Kidney glomerular epithelial cell (primary cell): ENCODE data around the gene DIABLO.
"Not testable (repeated sequence)": the region's sequence is repeated elsewhere in the genome, so short reads cannot be mapped to it uniquely, and the experiment has no call there.

Experiments
- DNase-seq: peaks from one replicate; lab custom pipeline; 2025; lab: John Stamatoyannopoulos, UW

DIABLO gene

DNA sequence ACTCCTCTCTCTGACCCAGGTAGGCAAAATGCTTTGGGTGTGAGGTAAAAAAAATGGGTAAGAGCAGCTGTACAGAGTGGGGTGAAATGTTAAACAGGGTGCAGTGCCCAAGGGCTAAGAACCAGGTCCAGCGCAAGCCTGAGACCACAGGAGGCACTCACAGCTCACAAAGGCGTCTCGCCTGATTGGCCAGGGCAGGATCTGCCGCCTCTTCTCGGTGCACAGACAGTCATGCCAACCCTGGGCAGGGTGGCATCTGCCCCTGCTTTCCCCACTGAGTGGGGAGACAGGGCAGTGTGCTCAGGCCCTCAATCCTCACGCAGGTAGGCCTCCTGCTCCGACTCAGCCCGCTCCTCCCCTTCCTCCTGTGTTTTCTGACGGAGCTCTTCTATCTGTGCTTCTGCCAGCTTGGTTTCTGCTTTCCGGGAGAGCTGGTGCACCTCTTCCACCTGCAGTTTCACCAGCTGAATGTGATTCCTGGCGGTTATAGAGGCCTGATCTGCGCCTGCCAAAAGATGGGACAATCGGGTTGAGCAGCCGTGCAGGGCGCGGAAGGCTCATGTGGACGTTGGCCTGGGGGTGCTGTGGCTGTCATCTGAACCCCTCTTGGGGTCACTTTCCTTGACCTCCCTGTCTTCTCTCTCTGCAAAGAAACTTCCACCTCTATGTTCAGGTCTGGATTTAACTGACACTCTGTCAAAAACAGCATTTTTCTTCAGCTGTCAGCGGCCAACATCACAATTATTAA lies 17.6 kb downstream of the DIABLO start:
- no peak for DNase-seq

DNA sequence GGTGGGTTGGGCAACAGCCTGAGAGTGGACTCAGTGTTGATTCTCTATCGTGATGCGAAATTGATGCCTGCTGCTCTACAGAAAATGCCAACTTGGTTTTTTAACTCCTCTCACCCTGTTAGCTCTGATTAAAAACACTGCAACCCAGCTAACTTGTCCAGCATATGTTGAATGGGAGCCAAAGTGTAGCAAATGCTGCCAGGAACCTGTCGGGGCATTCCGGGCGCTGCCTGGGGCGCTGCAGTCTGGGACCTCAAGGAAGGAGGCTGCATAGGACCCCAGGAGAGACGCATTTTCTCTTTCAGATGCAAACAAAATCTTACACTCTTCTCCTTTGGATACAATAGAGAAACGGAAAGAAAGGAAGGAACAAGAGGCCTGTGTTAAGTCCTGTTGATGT lies 18.5 kb downstream of the DIABLO start:
- no peak for DNase-seq

DNA sequence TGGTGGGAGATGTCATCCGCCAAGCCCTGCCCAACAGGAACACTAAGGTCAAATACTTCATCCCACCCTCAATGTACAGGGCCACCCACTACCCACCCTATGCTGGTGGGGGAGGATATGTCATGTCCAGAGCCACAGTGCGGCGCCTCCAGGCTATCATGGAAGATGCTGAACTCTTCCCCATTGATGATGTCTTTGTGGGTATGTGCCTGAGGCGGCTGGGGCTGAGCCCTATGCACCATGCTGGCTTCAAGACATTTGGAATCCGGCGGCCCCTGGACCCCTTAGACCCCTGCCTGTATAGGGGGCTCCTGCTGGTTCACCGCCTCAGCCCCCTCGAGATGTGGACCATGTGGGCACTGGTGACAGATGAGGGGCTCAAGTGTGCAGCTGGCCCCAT lies 18.9 kb downstream of the DIABLO start:
- no peak for DNase-seq

DNA sequence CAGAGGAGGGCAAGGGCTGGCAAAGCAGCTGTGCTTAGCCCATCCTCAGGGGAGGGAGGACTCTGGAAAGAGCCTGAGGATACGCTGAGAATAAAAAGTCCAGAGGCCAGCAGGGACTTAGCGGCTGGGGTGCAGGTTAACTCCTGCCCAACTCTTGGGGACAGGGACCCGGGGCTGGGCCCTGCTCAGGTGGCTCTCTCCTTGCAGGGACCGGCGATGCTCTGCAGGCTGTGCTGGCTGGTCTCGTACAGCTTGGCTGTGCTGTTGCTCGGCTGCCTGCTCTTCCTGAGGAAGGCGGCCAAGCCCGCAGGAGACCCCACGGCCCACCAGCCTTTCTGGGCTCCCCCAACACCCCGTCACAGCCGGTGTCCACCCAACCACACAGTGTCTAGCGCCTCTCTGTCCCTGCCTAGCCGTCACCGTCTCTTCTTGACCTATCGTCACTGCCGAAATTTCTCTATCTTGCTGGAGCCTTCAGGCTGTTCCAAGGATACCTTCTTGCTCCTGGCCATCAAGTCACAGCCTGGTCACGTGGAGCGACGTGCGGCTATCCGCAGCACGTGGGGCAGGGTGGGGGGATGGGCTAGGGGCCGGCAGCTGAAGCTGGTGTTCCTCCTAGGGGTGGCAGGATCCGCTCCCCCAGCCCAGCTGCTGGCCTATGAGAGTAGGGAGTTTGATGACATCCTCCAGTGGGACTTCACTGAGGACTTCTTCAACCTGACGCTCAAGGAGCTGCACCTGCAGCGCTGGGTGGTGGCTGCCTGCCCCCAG lies 19.6 kb downstream of the DIABLO start:
- DNase-seq: no peak

DNA sequence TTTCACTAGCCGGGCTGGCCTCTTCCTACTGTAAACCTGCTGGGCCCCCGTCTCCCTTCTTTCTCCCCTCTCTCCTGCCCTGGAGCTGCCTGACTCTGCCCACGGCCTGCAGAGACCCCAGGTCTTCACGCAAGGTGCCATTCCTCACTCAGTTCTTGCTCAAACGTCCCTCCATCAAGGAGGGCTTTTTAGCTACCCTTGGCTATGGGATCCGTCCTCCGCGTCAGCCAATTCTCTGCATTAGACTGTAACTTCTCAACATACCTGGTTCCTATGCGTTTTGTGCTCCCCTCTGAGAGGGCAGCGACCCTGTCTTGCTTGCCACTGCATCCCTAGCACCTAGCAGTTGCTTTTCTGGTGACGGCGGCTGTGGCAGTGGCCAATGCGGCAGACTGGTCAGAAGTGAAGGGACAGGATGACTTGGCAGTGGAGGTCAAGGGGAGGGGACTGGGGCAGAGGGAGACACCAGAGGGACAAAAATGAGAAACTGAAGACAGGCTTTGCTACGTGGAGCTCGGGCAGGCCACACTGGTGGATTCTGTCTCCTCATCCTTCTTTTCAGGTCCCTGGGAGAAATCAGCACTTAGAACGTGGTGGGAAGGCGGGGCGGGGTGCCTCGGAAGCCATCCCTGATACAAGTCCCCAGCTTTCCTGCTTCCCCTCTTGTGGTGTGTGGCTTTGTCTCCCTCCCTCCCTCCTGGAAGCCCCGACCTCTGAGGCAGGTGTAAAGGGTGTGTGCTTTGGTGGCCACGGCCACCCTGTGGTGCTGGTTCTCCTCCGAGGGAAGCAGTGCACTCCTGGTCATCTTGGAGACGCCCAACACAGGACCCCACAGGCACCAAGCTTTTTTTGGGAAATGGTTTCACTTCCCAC lies 20.6 kb downstream of the DIABLO start:
- no peak for DNase-seq

DNA sequence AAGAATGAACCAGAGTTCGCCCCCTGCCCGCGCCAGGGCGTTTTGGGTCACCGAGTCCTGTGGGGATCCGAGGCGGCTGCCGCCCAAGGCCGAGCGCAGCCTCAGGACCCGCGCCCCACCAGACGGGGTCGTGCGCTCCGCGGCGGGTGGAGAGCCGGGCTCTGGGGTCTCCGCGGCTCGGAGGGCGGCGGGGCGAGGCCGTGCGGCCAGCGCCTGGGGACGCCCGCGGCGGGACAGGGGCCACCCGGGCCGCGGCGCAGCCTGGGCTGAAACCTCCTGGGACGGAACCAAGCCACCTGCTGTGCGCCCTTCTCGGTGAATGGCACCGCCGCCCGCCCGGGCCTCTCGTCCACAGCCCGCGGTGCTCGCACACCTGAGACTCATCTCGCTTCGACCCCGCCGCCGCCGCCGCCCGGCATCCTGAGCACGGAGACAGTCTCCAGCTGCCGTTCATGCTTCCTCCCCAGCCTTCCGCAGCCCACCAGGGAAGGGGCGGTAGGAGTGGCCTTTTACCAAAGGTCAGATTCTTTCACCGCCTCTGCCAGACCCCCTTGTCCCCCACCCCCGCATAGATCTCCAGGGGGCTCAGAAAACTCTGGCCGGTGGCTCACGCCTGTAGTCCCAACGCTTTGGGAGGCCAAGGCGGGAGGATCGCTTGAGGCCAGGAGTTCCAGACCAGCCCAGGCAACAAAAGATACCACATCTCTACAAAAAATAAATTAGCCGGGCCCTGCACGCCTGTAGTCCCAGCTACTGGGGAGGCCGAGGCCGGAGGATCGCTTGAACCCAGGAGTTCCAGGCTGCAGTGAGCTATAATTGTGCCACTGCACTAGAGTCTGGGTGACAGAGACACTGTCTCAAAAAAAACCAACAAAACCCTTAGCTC lies 21.4 kb downstream of the DIABLO start:
- no peak for DNase-seq

DNA sequence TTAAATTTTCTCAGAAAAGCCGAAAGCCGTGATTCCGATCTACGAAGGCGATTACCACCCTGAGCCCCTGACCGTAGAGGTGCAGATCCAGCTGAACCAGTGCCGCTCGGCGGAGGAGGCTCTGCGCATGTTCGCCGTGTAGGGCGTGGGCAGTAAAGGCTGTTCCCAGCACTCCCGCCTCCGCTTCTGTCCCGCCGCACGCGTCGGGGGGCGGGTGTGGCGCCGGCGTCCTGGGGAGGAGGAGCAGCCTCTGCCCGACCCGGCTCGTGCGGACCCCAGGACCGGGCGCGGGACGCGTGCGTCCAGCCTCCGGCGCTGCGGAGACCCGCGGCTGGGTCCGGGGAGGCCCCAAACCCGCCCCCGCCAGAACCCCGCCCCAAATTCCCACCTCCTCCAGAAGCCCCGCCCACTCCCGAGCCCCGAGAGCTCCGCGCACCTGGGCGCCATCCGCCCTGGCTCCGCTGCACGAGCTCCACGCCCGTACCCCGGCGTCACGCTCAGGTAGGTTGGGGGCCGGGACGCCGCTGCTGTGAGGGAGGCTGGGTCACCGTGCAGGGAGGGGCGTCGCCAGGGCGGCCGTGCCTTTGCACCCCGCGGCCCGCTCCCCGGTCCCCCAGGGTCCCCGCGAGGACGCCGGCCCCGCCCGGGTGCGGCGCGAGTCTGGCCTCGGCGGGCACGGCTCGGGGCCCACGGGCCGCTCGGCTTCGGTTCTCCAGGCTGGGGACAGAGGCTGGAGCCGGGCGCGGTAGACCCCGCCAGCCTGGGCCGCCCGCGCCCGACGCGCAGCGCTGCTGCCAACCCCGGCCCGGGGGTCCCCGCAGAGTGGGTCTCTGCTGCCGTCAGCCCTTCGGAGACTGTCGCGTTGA lies 22.3 kb downstream of the DIABLO start, which contains the start of gene B3GNT4:
TSS of gene B3GNT4 (plus strand) at position 409 of the 866 bp plus-strand sequence. CDS start 910 bp downstream, outside the sequence.
- no peak for DNase-seq

DNA sequence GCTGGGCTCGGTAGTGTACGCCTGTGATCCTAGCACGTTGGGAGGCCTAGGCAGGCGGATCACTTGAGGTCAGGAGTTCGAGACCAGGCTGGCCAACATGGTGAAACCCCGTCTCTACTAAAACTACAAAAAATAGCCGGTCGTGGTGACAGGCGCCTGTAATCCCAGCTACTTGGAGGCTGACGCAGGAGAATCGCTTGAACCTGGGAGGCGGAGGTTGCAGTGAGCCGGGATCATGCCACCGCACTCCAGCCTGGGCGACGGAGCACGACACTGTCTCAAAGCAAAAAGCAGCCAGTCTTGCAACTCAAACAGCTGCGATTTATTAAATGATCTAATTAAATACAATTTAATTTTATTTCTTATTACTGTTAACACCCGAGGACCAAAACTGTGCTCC lies 23.0 kb downstream of the DIABLO start:
- DNase-seq: not testable (repeated sequence)

DNA sequence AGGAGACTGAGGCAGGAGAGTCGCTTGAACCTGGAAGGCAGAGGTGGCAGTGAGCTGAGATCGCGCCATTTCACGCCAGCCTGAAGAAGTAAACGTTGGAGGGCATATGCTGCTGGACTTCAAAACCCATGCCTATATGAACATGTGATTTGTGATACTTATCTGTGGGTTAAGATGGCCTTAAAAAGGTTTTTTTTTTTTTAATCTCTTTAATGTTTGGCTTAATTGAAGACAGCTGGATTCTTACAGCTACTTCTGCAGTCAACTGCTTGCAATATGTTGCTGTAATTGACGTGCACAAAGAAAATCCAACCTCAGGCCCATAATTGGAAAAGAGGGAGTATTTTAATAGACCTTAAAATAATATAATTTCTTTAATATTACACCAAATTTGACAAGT lies 23.8 kb downstream of the DIABLO start:
- DNase-seq: no peak

DNA sequence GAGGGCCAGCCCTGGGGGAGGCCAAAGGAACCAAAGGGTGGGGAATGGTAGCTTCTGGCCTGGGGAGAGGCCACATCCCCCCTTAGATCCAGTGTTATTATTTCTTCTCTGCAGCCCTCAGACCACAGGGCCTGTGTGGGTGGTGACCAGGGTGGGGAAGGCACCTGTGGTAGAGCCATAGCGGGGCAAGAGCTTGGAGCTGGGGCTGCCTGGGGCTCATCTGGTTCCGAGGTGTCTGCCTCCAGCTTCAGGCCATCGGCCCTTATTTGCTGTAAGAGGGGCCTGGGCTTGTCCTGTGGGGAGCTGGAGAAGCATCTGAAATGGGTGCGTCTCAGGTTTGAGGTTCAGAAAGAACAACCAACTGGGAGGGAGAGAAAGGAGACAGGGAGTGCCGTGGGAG lies 24.5 kb downstream of the DIABLO start:
- DNase-seq: no peak

DNA sequence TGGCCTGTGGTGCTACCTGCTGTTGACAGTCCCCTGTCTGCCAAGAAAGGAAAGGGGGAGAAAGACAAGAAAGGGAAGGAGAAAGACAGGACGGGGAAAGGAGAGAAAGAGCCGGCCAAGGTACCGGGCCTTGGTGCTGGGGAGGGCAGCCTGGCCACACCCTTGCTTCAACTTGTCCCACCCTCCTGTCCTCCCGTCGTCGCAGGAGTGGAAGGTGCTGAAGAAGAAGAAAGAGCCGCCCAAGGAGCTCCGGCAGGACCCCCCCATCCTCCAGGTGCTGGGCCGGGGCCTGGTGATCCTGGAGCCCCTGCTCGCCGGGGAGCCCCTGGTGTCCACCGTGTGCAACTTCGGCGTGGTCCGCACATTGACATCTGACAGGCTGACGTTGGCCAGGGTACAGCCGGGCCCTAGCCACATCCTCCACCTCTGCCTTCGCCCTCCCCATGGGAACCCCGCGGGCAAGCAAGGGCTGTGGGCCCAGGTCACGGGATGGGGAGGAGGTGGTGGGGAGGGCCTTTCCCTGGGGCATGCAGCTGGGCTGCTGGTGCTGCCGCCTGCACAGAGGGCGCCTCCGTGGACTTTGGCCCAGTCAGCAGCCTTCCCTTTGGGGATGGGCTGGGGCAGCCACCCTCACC lies 25.2 kb downstream of the DIABLO start:
- no peak for DNase-seq

DNA sequence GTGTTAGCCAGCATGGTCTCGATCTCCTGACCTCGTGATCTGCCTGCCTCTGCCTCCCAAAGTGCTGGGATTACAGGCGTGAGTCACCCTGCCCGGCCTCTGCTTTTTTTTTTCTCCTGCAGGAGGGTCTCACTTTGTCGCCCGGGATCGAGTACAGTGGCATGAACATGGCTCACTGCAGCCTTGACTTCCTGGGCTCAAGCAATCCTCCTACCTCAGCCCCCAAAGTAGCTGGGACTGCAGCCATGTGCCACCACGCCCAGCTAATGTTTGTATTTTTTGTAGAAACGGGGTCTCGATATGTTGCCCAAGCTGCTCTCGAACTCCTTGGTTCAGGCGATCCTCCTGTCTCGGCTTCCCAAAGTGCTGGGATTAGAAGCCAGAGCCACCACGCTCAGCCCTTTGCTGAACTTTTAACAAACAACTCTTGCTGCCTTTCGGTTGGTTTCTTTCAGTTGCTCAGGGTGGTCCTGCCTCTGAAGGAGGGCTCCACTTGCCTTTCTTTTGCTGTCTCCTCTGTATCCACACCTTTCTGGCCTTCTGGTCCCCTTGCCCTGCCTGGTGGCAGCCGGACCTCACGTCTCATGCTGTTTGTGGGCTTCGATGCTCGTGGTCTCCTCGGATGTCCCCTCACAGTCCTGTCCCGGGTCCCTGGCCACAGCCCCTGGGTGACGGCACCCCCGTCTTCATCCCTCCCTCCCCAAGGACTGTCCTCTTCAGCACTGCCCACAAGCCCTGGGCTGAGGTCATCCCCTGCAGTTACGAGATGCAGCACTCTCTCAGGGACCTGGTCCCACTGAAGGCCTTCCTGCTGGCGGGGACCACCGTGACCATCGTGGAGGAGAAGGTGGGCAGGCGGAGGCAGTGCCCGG lies 26.1 kb downstream of the DIABLO start:
- DNase-seq: no peak

DNA sequence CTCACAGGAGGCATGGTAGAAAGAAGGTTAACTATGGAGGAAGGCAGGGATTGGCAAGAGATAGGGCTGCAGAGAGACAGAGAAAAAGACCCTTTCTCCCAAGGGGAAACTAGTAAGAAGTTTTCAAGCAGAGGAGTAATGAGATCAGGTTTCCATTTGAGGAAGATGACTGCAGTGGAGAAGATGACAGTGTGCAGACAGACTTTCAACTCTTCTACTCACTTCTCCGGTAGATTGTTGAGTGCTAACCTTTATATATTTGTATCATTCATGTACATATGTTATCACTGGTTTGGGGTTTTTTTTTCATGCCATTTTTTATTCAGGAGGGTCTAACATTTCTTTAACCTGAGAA lies 28.3 kb downstream of the DIABLO start:
- DNase-seq: no peak

DNA sequence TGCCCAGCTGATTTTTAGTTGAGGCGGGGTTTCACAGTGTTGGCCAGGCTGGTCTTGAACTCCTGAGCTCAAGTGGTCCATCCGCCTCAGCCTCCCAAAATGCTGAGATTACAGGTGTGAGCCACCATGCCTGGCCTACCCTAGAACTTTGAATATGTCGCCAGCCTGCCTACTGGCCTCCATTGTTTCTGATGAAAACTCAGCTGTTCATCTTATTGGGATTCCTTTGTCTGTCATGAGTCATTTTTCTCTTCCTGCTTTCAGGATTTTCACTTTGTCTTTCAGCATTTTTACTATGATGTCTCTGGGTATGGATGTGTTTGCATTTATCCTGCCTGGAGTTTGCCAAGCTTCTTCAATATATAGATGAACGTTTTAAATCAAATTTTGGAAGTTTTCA lies 30.4 kb downstream of the DIABLO start:
- no peak for DNase-seq

DNA sequence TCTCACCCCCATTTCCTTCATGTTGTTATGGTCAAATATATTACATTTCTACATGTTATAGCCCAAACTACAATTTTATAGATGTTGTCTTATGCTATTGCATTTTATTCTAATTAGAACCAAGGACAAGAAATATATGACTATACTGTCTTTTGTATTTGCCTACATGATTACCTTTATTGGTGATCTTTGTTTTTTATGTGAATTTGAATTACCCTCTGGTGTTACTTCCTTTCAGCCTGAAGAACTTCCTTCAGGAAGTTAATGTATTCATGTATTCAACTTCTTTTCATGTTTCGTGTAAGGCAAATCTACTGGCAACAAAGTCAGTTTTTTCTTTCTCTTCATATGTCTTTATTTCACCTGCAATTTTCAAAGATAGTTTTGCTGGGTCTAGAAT lies 31.0 kb downstream of the DIABLO start:
- DNase-seq: no peak

DNA sequence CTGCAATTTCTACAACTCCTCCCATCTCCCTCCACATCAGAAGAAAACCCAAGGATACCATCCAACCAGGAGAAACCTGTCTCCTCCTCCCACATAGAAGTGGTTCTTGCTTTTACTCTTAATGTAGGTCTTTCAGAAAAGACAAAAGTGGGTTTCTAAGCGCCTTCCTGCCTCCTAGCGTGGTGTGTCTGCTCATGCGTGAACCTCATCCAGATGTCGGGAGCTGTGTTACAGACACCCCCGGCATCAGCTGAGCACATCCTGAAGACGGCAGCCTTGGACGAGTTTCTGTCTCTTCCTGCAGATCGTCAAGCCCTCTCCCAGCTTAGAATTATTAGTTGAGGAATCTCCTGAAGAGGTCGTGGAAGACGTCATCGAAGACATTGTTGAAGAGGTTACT lies 33.4 kb downstream of the DIABLO start:
- no peak for DNase-seq

DNA sequence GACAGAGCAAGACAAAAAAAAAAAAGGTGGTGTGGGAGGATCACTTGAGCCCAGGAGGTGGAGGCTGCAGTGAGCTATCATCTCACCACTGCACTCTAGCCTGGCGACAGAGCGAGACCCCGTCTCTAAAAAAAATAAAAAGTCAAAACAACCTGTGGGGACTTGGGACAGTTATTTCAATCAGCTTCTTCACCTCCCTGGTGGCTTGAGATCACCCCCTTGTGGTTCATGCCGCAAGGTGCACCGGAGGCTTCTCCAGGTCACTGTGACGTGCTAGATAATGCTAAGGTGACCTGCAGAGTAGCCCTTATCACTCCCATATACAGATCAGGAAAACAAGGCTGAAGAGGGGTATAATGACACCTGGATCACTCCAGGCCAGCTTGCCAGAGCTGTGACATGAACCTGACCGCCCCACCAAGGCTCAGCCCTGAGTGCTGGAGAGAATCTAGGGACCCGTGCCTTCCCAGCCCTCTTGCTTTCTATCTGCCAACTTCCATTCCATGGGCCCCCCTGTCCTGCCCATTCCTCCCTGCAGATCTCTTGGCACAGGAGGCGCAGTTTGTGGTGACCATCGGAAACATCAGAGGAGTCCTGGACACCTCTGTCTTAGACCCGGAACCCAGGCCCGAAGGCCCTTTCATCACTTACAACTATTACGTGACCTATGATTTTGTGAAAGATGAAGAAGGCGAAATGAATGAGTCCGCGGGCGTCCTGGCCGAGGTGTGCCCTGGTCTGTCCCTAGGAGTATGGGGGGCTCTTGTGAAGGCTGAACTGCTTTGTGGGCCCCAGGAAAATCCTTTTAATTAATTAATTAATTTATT lies 34.8 kb downstream of the DIABLO start:
- DNase-seq: peak; percentile 9
